Stimulated activated memory B cell treated with anti-CD40 and anti-IgM and Interleukin-4, amounts not matched to agents 10 μg/mL and 1 μg/mL and 100 μg/mL, for 72 hours (primary cell): ENCODE measurements around the gene TEAD4.

ENCODE experiments used
- ATAC-seq: fragments of 150-1000 bp; cut with Tn5 transposase; 2 replicates; pipeline ENCODE4 v1.10.0; 2021
- H3K27ac Mint-ChIP-seq: one replicate; pipeline ENCODE4 v1.8.0; 2022; ENCODE audit warnings: mild to moderate bottlenecking, mixed read lengths
- H3K27me3 Mint-ChIP-seq: one replicate; pipeline ENCODE4 v1.8.0; 2022; ENCODE audit warnings: mixed read lengths
- H3K36me3 Mint-ChIP-seq: one replicate; pipeline ENCODE4 v1.8.0; 2022; ENCODE audit warnings: mixed read lengths
- H3K4me1 Mint-ChIP-seq: one replicate; pipeline ENCODE4 v1.8.0; 2022; ENCODE audit warnings: mixed read lengths
- H3K4me3 Mint-ChIP-seq: one replicate; pipeline ENCODE4 v1.8.0; 2022; ENCODE audit warnings: mild to moderate bottlenecking, moderate library complexity, mixed read lengths
- H3K9me3 Mint-ChIP-seq: one replicate; pipeline ENCODE4 v1.8.0; 2022; ENCODE audit warnings: mixed read lengths

TEAD4 gene

GRCh38 chr12:3022411-3022810 lies 63.2 kb downstream of the TEAD4 start:
- Mint-ChIP-seq H3K4me1 (no peaks in the 10 kb centered on the region), H3K27me3 (peaks cover 26% of the 10 kb centered on the region), H3K4me3 (no peak overlapping the region), H3K9me3 (no peaks in the 10 kb centered on the region), H3K36me3 (no peaks in the 10 kb centered on the region), H3K27ac (no peak overlapping the region)
- ATAC-seq: no peak

GRCh38 chr12:3022961-3023360 lies 63.8 kb downstream of the TEAD4 start:
- Mint-ChIP-seq H3K9me3 (no peaks in the 10 kb centered on the region), H3K36me3 (no peaks in the 10 kb centered on the region), H3K4me3 (no peak overlapping the region), H3K27ac (no peak overlapping the region), H3K27me3 (peaks cover 26% of the 10 kb centered on the region), H3K4me1 (no peaks in the 10 kb centered on the region)
- no peak for ATAC-seq

- H3K9me3 Mint-ChIP-seq: no peaks in the 10 kb centered on the region
- no peak for ATAC-seq
- no peak overlapping the region for H3K27ac Mint-ChIP-seq
- H3K27me3 Mint-ChIP-seq: peaks cover 30% of the 10 kb centered on the region
- no peak overlapping the region for H3K4me3 Mint-ChIP-seq
- no peaks in the 10 kb centered on the region for H3K36me3 Mint-ChIP-seq
- H3K4me1 Mint-ChIP-seq: no peaks in the 10 kb centered on the region
These were observed 68.9 kb downstream of the TEAD4 start for GRCh38 chr12:3028108-3028507.

GRCh38 chr12:3030821-3031429 lies 71.7 kb downstream of the TEAD4 start:
- Mint-ChIP-seq H3K36me3 (no peaks in the 10 kb centered on the region), H3K4me3 (no peak overlapping the region), H3K27me3 (peaks cover 39% of the 10 kb centered on the region), H3K9me3 (no peaks in the 10 kb centered on the region), H3K4me1 (no peaks in the 10 kb centered on the region), H3K27ac (no peak overlapping the region)
- ATAC-seq: no peak

GRCh38 chr12:3032161-3032560 lies 73.0 kb downstream of the TEAD4 start:
- Mint-ChIP-seq H3K27me3 (peaks cover 39% of the 10 kb centered on the region), H3K4me1 (no peaks in the 10 kb centered on the region), H3K4me3 (no peak overlapping the region), H3K36me3 (no peaks in the 10 kb centered on the region), H3K9me3 (no peaks in the 10 kb centered on the region), H3K27ac (no peak overlapping the region)
- ATAC-seq: no peak

- H3K4me1 Mint-ChIP-seq: no peaks in the 10 kb centered on the region
- no peaks in the 10 kb centered on the region for H3K36me3 Mint-ChIP-seq
- H3K27me3 Mint-ChIP-seq: peaks cover 39% of the 10 kb centered on the region
- H3K4me3 Mint-ChIP-seq: no peak overlapping the region
- no peak overlapping the region for H3K27ac Mint-ChIP-seq
- ATAC-seq: no peak
- no peaks in the 10 kb centered on the region for H3K9me3 Mint-ChIP-seq
These were observed 73.8 kb downstream of the TEAD4 start for GRCh38 chr12:3032770-3033538.

GRCh38 chr12:3033539-3033867 lies 74.3 kb downstream of the TEAD4 start:
- H3K36me3 Mint-ChIP-seq: no peaks in the 10 kb centered on the region
- H3K4me1 Mint-ChIP-seq: no peaks in the 10 kb centered on the region
- peaks cover 39% of the 10 kb centered on the region for H3K27me3 Mint-ChIP-seq
- ATAC-seq: no peak
- no peaks in the 10 kb centered on the region for H3K9me3 Mint-ChIP-seq
- no peak overlapping the region for H3K4me3 Mint-ChIP-seq
- H3K27ac Mint-ChIP-seq: no peak overlapping the region

GRCh38 chr12:3034067-3034750 lies 75.0 kb downstream of the TEAD4 start:
- peak; percentile 71 for ATAC-seq
- Mint-ChIP-seq H3K27me3 (peaks cover 39% of the 10 kb centered on the region), H3K4me3 (no peak overlapping the region), H3K27ac (no peak overlapping the region), H3K36me3 (no peaks in the 10 kb centered on the region), H3K4me1 (no peaks in the 10 kb centered on the region), H3K9me3 (no peaks in the 10 kb centered on the region)

- H3K27me3 Mint-ChIP-seq: peaks cover 32% of the 10 kb centered on the region
- no peak overlapping the region for H3K27ac Mint-ChIP-seq
- H3K9me3 Mint-ChIP-seq: no peaks in the 10 kb centered on the region
- H3K4me3 Mint-ChIP-seq: no peak overlapping the region
- ATAC-seq: no peak
- H3K4me1 Mint-ChIP-seq: no peaks in the 10 kb centered on the region
- H3K36me3 Mint-ChIP-seq: no peaks in the 10 kb centered on the region
These were observed 76.0 kb downstream of the TEAD4 start for GRCh38 chr12:3035171-3035570.

- Mint-ChIP-seq H3K9me3 (no peaks in the 10 kb centered on the region), H3K27ac (no peak overlapping the region), H3K4me1 (no peaks in the 10 kb centered on the region), H3K36me3 (no peaks in the 10 kb centered on the region), H3K4me3 (no peak overlapping the region), H3K27me3 (peaks cover 25% of the 10 kb centered on the region)
- no peak for ATAC-seq
These were observed 76.9 kb downstream of the TEAD4 start for GRCh38 chr12:3035815-3036702.

GRCh38 chr12:3036901-3037600 lies 77.9 kb downstream of the TEAD4 start:
- Mint-ChIP-seq H3K4me3 (no peak overlapping the region), H3K4me1 (peaks cover 5% of the 10 kb centered on the region), H3K36me3 (no peaks in the 10 kb centered on the region), H3K9me3 (no peaks in the 10 kb centered on the region), H3K27me3 (peaks cover 21% of the 10 kb centered on the region), H3K27ac (no peak overlapping the region)
- no peak for ATAC-seq

- H3K27me3 Mint-ChIP-seq: peaks cover 21% of the 10 kb centered on the region
- ATAC-seq: no peak
- no peaks in the 10 kb centered on the region for H3K9me3 Mint-ChIP-seq
- peaks cover 16% of the 10 kb centered on the region for H3K4me1 Mint-ChIP-seq
- H3K36me3 Mint-ChIP-seq: no peaks in the 10 kb centered on the region
- no peak overlapping the region for H3K4me3 Mint-ChIP-seq
- H3K27ac Mint-ChIP-seq: no peak overlapping the region
These were observed 79.0 kb downstream of the TEAD4 start for GRCh38 chr12:3038166-3038565.

GRCh38 chr12:3038926-3039510 lies 79.8 kb downstream of the TEAD4 start:
- Mint-ChIP-seq H3K4me3 (no peak overlapping the region), H3K9me3 (no peaks in the 10 kb centered on the region), H3K27me3 (peaks cover 21% of the 10 kb centered on the region), H3K36me3 (no peaks in the 10 kb centered on the region), H3K4me1 (peaks cover 18% of the 10 kb centered on the region), H3K27ac (no peak overlapping the region)
- no peak for ATAC-seq

- Mint-ChIP-seq H3K27ac (no peak overlapping the region), H3K27me3 (peaks cover 32% of the 10 kb centered on the region), H3K36me3 (no peaks in the 10 kb centered on the region), H3K9me3 (no peaks in the 10 kb centered on the region), H3K4me3 (no peak overlapping the region), H3K4me1 (peaks cover 18% of the 10 kb centered on the region)
- ATAC-seq: no peak
These were observed 80.9 kb downstream of the TEAD4 start for GRCh38 chr12:3040026-3040656.
